Measurements from ENCODE around the gene GPR37.

DNA sequence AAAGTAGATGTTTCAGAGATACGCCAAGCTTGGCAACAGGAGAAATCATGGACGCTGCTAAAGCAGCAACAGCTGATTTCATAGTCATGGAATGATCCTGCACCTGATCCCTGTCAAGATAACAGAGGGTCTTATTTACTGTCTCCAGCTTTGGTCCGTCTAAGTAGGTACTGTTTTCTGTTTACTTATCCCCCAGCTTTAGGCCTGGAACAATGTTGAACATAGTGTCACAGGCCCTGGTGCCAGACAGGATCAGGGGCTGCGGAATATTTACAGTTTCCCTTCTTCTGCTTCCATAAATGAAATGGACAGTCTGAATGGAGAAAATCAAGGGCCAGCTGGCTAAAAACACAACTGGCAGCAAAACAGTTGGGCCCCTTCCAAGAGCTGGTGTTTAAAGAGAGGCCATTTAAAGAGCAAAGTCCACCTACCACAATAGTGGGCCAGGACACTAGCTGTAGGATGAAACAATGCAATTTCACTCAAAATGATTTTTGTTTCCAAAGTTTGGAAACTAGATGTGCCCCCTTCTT is 2.9 kb downstream of the GPR37 start:
- TF ChIP-seq CTCF (IDR thresholded peaks at IDR 0.05) (no peak), POLR2A (IDR thresholded peaks at IDR 0.05) (no peak)

Data from right lobe of liver (tissue), 4 donors.